ENCODE results near the gene SOX6.
"Not testable (repeated sequence)": the region's sequence is repeated elsewhere in the genome, so short reads cannot be mapped to it uniquely, and the experiment has no call there.

GRCh38 chr11:16146980-16147379 is 209.4 kb downstream of the SOX6 start:
- TF ChIP-seq, protein P1, sequence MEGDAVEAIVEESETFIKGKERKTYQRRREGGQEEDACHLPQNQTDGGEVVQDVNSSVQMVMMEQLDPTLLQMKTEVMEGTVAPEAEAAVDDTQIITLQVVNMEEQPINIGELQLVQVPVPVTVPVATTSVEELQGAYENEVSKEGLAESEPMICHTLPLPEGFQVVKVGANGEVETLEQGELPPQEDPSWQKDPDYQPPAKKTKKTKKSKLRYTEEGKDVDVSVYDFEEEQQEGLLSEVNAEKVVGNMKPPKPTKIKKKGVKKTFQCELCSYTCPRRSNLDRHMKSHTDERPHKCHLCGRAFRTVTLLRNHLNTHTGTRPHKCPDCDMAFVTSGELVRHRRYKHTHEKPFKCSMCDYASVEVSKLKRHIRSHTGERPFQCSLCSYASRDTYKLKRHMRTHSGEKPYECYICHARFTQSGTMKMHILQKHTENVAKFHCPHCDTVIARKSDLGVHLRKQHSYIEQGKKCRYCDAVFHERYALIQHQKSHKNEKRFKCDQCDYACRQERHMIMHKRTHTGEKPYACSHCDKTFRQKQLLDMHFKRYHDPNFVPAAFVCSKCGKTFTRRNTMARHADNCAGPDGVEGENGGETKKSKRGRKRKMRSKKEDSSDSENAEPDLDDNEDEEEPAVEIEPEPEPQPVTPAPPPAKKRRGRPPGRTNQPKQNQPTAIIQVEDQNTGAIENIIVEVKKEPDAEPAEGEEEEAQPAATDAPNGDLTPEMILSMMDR (conservative IDR thresholded peaks at IDR 0.05; ENCODE audit: low read depth in 2 of 2): not testable (repeated sequence)
- TF ChIP-seq EZH2 (IDR thresholded peaks at IDR 0.05; ENCODE audit: low read depth, unreplicated experiment); REST (IDR thresholded peaks at IDR 0.05; ENCODE audit: unreplicated experiment); POLR2AphosphoS5 (IDR thresholded peaks at IDR 0.05; ENCODE audit: low read depth); ZNF114 (CRISPR knock-in tag; IDR thresholded peaks at IDR 0.05); STAT1 (IDR thresholded peaks at IDR 0.05; ENCODE audit: unreplicated experiment); JUNB (IDR thresholded peaks at IDR 0.05; ENCODE audit: unreplicated experiment); CREB1 (CRISPR knock-in tag; IDR thresholded peaks at IDR 0.05; ENCODE audit: low read depth); NANOG (IDR thresholded peaks at IDR 0.05; ENCODE audit: borderline replicate concordance): not testable (repeated sequence)
- TF ChIP-seq, protein P2, sequence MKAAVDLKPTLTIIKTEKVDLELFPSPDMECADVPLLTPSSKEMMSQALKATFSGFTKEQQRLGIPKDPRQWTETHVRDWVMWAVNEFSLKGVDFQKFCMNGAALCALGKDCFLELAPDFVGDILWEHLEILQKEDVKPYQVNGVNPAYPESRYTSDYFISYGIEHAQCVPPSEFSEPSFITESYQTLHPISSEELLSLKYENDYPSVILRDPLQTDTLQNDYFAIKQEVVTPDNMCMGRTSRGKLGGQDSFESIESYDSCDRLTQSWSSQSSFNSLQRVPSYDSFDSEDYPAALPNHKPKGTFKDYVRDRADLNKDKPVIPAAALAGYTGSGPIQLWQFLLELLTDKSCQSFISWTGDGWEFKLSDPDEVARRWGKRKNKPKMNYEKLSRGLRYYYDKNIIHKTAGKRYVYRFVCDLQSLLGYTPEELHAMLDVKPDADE (IDR thresholded peaks at IDR 0.05): not testable (repeated sequence)
- TF ChIP-seq, protein P3, sequence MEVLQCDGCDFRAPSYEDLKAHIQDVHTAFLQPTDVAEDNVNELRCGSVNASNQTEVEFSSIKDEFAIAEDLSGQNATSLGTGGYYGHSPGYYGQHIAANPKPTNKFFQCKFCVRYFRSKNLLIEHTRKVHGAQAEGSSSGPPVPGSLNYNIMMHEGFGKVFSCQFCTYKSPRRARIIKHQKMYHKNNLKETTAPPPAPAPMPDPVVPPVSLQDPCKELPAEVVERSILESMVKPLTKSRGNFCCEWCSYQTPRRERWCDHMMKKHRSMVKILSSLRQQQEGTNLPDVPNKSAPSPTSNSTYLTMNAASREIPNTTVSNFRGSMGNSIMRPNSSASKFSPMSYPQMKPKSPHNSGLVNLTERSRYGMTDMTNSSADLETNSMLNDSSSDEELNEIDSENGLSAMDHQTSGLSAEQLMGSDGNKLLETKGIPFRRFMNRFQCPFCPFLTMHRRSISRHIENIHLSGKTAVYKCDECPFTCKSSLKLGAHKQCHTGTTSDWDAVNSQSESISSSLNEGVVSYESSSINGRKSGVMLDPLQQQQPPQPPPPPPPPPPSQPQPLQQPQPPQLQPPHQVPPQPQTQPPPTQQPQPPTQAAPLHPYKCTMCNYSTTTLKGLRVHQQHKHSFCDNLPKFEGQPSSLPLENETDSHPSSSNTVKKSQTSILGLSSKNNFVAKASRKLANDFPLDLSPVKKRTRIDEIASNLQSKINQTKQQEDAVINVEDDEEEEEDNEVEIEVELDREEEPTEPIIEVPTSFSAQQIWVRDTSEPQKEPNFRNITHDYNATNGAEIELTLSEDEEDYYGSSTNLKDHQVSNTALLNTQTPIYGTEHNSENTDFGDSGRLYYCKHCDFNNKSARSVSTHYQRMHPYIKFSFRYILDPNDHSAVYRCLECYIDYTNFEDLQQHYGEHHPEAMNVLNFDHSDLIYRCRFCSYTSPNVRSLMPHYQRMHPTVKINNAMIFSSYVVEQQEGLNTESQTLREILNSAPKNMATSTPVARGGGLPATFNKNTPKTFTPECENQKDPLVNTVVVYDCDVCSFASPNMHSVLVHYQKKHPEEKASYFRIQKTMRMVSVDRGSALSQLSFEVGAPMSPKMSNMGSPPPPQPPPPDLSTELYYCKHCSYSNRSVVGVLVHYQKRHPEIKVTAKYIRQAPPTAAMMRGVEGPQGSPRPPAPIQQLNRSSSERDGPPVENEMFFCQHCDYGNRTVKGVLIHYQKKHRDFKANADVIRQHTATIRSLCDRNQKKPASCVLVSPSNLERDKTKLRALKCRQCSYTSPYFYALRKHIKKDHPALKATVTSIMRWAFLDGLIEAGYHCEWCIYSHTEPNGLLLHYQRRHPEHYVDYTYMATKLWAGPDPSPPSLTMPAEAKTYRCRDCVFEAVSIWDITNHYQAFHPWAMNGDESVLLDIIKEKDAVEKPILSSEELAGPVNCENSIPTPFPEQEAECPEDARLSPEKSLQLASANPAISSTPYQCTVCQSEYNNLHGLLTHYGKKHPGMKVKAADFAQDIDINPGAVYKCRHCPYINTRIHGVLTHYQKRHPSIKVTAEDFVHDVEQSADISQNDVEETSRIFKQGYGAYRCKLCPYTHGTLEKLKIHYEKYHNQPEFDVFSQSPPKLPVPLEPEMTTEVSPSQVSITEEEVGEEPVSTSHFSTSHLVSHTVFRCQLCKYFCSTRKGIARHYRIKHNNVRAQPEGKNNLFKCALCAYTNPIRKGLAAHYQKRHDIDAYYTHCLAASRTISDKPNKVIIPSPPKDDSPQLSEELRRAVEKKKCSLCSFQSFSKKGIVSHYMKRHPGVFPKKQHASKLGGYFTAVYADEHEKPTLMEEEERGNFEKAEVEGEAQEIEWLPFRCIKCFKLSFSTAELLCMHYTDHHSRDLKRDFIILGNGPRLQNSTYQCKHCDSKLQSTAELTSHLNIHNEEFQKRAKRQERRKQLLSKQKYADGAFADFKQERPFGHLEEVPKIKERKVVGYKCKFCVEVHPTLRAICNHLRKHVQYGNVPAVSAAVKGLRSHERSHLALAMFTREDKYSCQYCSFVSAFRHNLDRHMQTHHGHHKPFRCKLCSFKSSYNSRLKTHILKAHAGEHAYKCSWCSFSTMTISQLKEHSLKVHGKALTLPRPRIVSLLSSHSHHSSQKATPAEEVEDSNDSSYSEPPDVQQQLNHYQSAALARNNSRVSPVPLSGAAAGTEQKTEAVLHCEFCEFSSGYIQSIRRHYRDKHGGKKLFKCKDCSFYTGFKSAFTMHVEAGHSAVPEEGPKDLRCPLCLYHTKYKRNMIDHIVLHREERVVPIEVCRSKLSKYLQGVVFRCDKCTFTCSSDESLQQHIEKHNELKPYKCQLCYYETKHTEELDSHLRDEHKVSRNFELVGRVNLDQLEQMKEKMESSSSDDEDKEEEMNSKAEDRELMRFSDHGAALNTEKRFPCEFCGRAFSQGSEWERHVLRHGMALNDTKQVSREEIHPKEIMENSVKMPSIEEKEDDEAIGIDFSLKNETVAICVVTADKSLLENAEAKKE (CRISPR knock-in tag; IDR thresholded peaks at IDR 0.05): not testable (repeated sequence)

Measured in GM23338 (cell line).